Activated CD4-positive, alpha-beta T cell treated with anti-CD3 and anti-CD28 coated beads, Interleukin-2, amount 50 U/mL, for 16 hours (primary cell): Measurements from ENCODE around the gene UFC1.
"Not testable (repeated sequence)": the region's sequence is repeated elsewhere in the genome, so short reads cannot be mapped to it uniquely, and the experiment has no call there.

ENCODE experiments used
- DNase-seq: peaks from one replicate; pipeline ENCODE4 v3.0.0-alpha.2; 2020

Gene UFC1

GRCh38 chr1:161153682-161154337 is at the start of gene UFC1:
Gene UFC1 (plus strand): TSS chr1:161153978. CDS start chr1:161153998, 20 bp downstream.
- DNase-seq = peak; percentile 91

GRCh38 chr1:161106431-161106830 is 47.3 kb upstream of the UFC1 start:
- DNase-seq = no peak

- DNase-seq = no peak
These were observed 42.7 kb upstream of the UFC1 start for GRCh38 chr1:161111117-161111516.

GRCh38 chr1:161111527-161111926 is 42.3 kb upstream of the UFC1 start:
- DNase-seq = no peak

- no peak for DNase-seq
These were observed 39.9 kb upstream of the UFC1 start for GRCh38 chr1:161113915-161114314.

GRCh38 chr1:161114556-161114955 is 39.2 kb upstream of the UFC1 start:
- no peak for DNase-seq

GRCh38 chr1:161115132-161115711 is 38.6 kb upstream of the UFC1 start:
- peak; percentile 82 for DNase-seq

- not testable (repeated sequence) for DNase-seq
These were observed 37.8 kb upstream of the UFC1 start for GRCh38 chr1:161115961-161116360.

GRCh38 chr1:161117759-161118581 is 35.8 kb upstream of the UFC1 start, which contains the start of the genes NIT1 and PFDN2:
Gene NIT1 (plus strand): TSS chr1:161118105. CDS start chr1:161118177, 72 bp downstream.
Gene PFDN2 (minus strand): TSS chr1:161118037. CDS start chr1:161118026, 11 bp downstream.
- peak; percentile 88 for DNase-seq

GRCh38 chr1:161119092-161119903 is 34.5 kb upstream of the UFC1 start:
- peak; percentile 80 for DNase-seq

GRCh38 chr1:161121042-161121650 is 32.6 kb upstream of the UFC1 start:
- DNase-seq = no peak

GRCh38 chr1:161121834-161122233 is 31.9 kb upstream of the UFC1 start:
- DNase-seq = no peak

- DNase-seq = no peak
These were observed 30.8 kb upstream of the UFC1 start for GRCh38 chr1:161122967-161123366.

- no peak for DNase-seq
These were observed 26.1 kb upstream of the UFC1 start for GRCh38 chr1:161127649-161128048.

GRCh38 chr1:161128591-161129420 is 25.0 kb upstream of the UFC1 start:
- DNase-seq = no peak

- no peak for DNase-seq
These were observed 23.5 kb upstream of the UFC1 start for GRCh38 chr1:161130266-161130665.

GRCh38 chr1:161131523-161132409 is 22.0 kb upstream of the UFC1 start:
- no peak for DNase-seq

GRCh38 chr1:161132410-161133219 is 21.2 kb upstream of the UFC1 start, which contains the start of gene DEDD:
Gene DEDD (minus strand): TSS chr1:161132667. CDS start chr1:161124462, 8,205 bp downstream.
- DNase-seq = peak; percentile 96

- no peak for DNase-seq
These were observed 20.5 kb upstream of the UFC1 start for GRCh38 chr1:161133220-161133740.
